ELF-1 (cell line): ENCODE data around the gene CDK14.
A peak's percentile ranks its signal among the peaks of the same experiment; 100 is the strongest.

Source experiments
- DNase-seq: peaks from one replicate; pipeline ENCODE4 v3.0.0-alpha.2; 2016; ENCODE audit warnings: low read depth, low spot score

The CDK14 gene

DNA sequence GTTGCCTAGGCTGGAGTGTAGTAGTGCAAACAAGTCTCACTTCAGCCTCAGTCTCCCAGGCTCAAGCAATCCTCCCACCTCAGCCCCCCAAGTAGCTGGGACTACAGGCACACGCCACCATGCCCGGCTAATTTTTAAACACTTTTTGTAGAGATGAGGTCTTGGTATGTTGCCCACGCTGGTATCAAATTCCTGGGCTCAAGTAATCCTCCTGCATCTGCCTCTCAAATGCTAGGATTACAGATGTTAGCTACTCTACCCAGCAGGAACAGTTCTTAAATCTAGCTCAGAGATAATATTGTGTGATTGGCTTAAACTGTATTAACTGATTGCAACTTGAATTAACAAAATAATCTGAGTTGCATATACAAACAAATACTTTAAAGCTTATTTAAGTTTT lies 82.9 kb downstream of the CDK14 start:
- DNase-seq = no peak

DNA sequence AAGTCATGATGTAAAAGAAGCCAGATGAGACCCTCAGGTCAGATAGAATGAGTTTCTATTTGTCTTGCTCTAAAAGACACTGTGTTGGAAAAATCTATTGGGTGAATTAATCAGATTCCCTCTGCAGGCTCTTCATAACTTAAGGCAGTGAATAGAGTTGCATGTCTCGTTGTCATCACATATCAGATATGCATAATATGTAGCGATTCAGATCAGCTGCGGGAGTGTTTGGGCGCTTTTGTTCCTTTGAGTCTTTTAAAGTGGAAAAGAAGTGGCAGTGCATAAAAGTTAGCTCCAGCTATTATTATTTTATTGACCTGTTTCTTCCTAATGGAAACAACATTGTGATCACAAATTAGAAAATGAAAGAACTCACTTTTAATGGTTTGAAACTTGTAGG lies 84.4 kb downstream of the CDK14 start:
- no peak for DNase-seq

GRCh38 chr7:90681336-90682022 lies 85.4 kb downstream of the CDK14 start:
- DNase-seq = no peak

GRCh38 chr7:90686146-90686545 lies 90.0 kb downstream of the CDK14 start:
- no peak for DNase-seq

- peak; percentile 4 for DNase-seq
Measured at GRCh38 chr7:90688810-90689209, 92.7 kb downstream of the CDK14 start.

DNA sequence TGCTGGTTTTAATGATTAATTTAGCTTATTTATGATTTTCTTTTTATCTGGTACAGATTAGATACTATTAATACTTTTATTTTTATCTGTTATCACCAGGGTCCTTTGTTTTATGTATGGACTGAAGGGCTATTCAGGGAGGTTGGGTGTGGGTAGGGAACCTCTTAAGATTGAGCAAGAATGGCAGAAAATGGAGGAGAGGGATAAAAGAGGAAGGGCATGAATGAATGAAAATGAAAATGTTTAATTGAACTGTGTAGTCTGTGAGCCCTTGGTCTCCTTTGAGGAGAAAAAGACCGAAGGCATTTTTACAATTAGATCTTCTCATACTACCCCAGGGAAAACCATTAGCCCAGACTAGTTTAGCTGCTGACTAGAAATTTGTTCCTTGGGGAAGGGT lies 93.1 kb downstream of the CDK14 start:
- no peak for DNase-seq

DNA sequence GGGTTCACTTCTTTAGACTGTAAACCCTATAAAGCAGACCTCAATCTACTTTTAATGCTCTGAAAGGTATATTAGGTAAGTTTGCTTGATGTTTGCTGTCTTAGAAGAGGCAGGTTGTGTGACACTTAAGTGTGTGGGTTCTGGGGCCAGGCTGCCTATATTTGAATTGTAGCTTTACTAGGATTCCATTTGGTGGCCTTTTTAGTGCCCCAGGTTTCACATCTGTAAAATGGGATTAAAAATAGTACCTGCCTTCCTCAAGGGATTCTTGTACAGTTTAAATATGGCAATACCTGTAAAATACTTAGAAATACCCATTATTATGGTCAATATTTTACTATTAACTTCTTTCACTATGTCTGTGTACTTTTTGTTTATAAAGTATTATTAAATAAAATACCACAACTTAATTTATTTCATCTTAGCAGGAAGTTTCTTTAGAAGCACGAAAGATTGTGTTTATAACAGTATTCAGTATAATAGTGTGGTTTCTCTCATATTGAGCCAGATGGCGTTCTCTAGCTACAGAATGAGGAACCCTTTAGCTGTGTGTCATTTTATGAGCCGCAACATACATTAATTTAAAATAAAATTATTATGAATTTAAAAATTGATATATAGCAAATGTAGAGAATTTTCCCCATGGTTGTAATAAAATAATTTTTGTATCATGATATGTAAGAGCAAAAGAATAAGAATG lies 94.2 kb downstream of the CDK14 start:
- no peak for DNase-seq

DNA sequence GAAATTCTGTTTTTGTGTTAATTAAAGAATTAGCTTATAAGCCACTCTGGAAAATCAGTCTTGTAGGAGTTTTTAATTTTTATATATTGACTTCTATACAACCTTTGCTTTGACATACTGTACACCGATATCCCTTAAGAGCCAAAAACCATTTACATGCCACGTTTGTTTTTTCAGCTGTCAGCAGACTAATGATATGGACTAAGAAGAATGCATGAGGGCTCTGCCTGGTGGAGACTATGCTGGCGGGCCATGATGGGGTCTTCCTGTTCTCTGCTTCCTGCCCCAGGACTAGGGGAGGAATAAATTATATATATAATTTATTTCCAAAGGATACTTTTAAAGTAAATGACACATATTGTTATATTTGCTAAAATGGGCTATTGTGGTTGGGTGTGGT lies 96.3 kb downstream of the CDK14 start:
- DNase-seq = no peak

DNA sequence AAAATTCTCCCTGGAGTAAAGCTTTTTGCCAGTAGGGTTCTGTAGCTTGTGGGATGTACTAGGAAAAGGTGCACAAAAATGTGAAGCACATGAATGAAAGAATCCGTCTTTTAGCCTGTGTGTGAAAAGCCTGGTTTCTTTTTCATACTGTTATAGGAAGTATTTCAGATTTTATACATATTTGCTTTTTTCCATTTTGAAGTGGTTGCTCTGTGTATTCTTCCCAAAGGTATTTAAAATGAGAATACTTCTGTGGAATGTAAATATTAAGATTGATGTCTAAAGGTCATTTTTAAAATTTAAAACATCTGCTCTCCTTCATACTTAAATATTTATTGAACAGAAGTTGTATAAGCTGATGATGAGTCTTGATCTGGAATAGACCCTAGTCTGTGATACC lies 96.8 kb downstream of the CDK14 start:
- no peak for DNase-seq

DNA sequence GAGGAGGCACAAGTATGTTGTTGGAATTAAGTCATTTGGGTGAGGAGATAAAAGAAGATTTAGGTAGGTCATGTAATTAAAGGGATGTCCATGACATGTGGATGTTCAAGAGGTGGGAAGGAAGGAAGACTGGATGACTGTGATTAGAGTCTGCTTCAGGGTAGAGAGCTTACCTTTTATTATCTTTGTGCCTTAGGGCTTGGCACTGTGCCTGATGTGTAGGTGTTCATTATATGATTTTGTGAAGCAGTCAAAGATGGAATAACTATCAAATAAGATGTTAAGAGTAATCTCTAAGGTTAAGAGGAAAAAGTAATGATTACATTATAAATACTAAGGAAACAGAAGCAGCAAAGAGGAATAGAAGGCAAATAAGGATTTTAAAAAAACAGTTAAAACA lies 97.8 kb downstream of the CDK14 start:
- no peak for DNase-seq

- no peak for DNase-seq
Measured at GRCh38 chr7:90698616-90699015, 102.5 kb downstream of the CDK14 start.

GRCh38 chr7:90701021-90701420 lies 104.9 kb downstream of the CDK14 start:
- DNase-seq = no peak

DNA sequence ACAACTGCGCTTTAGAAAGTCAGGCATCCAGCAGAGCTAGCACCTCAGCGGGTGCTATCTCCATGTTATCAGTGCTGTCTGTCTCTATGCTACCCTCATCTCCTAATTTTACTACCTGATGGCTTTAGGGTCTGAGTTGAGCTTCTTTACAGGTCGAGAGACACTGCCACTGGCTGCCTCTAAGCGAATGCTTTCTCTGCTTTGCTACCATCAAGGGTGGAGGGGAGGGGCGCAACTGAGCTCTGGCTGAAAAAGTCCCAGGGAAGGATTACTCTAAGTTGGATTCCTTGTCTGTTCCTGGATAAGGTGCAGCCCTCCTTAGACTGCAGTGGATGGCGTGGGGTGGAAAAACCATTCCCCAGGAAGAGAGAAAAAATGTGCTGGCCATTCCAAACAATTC lies 105.7 kb downstream of the CDK14 start:
- DNase-seq = peak; percentile 54

DNA sequence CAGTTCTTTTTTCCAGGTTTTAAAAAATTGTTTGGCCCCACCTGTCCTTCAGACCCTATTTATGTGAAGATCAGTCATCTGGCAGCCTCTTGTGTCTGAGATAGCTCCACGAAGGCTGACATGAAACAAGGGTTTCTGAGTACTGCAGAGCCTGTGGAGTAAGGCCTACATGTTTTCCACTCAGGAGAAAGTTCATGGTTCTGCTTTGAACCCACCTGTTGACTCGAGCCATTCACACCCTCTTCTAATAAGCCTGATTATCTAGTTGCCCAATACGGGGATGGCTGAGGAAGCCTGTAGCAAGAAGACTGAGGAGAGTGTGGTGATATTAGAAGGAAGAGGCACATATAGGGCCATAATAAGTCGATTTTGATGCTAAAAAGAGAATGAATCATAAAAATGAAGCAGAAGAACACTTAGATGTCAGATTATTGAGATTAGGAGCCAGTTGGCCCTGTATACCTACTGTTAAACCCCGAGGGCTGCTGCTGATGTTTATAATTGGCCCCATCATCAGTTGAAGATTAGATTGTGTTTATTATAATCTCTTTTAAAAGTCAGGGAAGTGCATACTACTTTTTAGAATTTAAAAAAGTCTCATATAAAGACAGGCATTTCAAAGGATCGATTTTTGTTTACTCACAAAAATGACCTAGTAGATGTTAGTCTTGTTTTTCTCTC lies 109.4 kb downstream of the CDK14 start:
- no peak for DNase-seq

DNA sequence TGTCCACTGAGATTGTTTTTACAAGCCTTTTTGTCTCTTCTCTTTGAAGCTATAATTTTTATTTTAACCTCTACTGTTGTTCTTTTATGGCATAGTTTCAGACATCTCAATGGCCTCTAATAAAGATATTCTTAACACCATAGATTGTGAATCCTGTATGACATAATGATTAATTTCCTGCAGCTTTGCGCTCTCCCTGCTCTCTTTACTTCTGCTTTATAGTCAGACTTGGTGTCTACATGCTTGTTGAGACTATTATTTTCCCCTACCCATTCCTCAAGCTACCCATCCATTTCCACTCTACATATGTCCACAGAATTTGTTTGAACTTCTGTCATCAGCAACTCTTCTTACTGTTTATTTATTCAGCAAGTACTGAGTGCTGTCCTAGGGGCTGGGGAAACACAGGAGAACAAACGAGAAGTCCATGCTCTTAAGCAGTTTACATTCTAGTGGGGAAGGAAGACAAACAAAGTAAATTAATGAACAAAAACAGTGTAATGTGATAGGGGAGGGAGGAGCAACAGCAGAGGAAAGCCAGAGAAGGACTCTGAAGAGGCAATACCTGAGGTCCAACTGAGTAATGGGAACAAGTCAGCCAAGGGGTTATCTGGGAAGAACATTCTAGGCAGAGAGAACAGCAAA lies 110.1 kb downstream of the CDK14 start:
- no peak for DNase-seq

- DNase-seq = peak; percentile 39
Measured at GRCh38 chr7:90708841-90709317, 112.8 kb downstream of the CDK14 start.

GRCh38 chr7:90709501-90710465 lies 113.7 kb downstream of the CDK14 start:
- peak; percentile 7 for DNase-seq

DNA sequence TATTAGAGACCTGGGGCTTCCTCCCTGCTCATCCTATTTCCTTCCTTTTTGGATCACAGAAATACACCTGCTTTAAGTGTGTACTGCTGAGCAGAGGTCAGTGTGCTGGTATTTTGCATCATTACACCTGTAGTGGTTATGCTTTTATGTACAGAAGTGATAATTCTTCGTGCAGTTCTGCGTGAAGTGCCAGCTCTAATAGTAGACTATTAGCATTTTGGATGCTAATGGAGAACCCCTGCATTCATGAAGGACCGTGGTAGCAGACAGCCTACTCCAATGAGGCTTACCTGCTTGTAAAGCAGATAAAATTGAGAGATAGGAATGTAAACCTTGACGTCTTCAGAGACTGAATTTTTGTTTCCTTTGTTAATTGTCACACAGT lies 114.3 kb downstream of the CDK14 start:
- DNase-seq = no peak

DNA sequence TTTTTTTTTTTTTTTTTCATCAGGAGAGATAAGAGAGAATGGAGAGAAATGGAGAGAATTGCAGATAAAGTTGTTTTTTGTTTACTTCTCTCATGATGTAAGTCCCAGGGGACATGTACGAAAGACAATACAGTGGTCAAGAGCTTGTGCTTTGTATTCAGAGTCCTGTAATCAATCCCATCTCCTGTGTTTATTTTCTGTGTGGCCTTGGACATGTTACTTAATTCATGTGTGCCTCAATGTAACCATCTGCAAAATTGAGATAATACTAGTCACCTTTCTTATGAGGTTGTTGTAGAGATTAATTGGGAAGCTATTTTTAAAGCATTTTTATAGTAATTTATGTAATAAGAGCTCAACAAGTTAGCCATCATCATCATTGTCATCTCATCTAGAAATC lies 117.5 kb downstream of the CDK14 start:
- DNase-seq = no peak

DNA sequence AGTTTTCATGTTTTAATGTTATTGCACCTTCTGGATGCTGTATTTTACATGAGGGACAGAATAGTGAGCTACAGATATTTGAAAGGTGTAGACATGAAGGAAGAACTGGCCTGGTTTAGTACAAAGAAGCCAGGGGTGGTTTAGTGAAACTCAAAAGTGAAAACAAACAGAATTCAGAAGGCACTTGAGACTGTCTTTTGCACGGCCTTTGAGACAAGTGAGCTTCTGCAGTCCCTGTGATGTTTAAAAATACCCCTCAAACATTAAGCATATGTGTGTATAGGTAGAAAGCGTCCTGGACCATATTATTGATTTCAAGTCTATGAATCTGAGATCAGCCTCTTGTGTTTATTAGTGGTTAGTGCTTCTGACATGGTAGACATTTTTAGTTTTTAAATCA lies 118.9 kb downstream of the CDK14 start:
- DNase-seq = no peak
